GM19468 (cell line): ENCODE measurements around the gene CDH13.

Experiments
- ATAC-seq: cut with Tn5 transposase; IDR thresholded peaks from one replicate; pipeline ENCODE4 v1.9.1; 2021; ENCODE audit warnings: mild to moderate bottlenecking, moderate library complexity, moderate number of reproducible peaks; ENCODE audit not compliant: unreplicated experiment; ENCODE audit errors: extremely low read depth

The CDH13 gene

DNA sequence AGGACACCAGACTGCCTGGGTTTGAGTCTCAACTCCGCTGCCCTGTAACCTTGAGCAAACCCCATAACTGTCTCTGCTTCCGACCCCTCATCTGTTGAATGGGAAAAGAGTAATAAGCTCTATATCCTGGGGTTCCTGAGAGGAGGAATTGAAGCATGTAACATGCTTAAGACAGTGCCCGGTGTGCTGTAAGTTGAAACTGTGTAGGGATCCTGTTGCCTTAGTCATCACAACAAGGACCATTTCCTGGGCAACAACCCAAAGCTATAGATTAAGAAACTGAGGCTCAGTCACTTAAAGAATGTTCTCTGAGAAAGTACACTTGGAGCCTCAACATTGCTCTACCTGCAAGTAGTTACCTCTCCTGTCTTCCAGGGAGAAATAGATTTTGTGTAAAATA, 23.0 kb downstream of the CDH13 start:
- no peak for ATAC-seq

- ATAC-seq = no peak
Measured at GRCh38 chr16:82650804-82651203, 24.0 kb downstream of the CDH13 start.

GRCh38 chr16:82651921-82652601, 25.3 kb downstream of the CDH13 start:
- ATAC-seq = peak; percentile 28

DNA sequence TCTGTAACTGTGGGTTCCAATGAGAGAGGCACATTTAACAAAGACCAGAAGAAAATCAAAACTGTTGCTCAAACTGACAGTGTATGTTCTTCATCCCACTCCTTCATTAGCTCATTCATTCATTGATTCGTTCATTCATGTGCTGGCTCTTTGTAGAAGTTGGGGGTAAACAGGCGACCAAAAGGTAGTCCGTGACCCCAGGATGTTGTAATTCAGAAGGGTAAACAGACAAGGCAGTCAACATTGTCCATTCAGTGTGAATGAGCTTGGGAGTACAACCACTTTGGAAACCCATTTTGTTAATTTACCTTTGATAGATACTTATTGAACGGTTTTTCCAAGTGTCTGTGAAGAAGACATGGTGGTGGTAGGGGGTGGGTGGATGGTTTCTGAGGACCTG, 26.1 kb downstream of the CDH13 start:
- no peak for ATAC-seq

GRCh38 chr16:82653550-82654511, 27.1 kb downstream of the CDH13 start:
- ATAC-seq = peak; percentile 69

GRCh38 chr16:82655072-82655714, 28.4 kb downstream of the CDH13 start:
- ATAC-seq = no peak

DNA sequence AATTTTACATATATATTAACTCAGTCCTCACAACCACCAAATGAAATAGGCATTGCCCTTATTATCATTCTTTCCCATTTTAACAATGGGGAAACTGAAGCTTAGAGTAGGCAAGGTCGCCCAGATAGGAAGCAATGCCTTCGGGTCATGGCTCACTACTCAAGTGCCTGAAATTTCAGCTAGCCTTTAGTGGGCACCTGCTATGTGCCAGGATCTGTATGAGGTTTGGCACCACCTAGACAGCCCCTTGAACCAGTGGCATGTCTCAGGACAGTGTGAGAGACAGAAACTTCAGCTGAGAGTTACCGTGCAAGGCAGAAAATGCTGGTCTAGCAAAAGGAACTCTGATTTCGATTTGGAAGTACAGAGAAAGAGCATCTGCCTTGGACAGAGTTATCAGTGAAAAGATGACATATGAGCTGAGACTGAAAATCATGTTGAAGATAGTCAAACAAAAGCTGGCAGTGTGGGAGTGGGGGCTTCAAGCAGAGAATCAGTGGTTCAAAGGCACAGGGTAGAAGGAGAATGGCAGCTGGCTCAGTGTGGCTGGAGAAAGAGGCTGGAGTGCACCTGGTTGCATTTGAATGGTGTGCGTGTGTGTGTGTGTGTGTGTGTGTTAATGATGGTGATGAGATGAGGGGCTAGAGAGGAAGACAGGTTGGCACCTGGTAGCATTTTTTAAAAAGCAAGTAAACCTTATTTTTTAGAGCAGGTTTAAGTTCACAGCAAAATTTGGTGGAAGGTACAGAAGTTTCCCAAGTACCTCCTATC, 29.1 kb downstream of the CDH13 start:
- no peak for ATAC-seq

- no peak for ATAC-seq
Measured at GRCh38 chr16:82657239-82657638, 30.5 kb downstream of the CDH13 start.

DNA sequence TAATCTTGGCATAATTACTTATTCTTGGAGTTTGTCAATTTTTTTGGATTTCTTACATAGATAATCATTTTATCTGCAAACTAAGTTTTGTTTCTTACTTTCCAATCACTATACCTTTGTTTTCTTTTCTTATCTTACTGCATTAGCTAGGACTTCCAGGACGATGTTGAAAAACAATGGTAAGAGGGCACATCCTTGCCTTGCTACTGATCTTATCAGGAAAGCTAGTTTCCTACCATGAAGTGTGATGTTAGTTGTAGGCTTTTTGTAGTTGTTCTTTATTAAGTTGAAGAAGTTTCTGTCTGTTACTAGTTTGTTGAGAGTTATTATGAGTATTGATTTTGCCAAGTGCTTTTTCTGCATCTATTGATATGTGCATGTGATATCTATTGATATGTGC, 31.0 kb downstream of the CDH13 start:
- ATAC-seq = no peak

- no peak for ATAC-seq
Measured at GRCh38 chr16:82658796-82659195, 32.0 kb downstream of the CDH13 start.

GRCh38 chr16:82660075-82660645, 33.4 kb downstream of the CDH13 start:
- no peak for ATAC-seq

GRCh38 chr16:82660966-82661365, 34.2 kb downstream of the CDH13 start:
- no peak for ATAC-seq

DNA sequence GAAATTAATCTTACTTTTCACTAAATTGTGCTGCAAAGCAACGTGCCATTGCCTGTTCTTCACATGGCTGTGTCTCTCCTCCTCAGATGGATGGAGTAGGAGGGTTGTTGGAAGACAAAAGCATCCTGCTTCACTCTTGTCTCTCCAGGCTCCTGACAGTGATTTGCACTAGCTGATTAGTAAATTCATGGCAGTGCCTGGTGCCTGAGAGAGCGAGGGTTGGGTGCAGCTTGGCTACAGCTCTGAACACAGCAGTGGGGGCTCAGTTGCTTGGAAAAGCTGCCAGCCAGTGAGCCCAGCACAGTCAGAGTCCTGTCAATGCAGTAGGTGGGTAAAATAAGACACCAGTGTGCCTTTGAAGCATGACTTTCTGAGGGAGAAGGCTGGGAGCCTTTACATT, 37.4 kb downstream of the CDH13 start:
- no peak for ATAC-seq

- no peak for ATAC-seq
Measured at GRCh38 chr16:82665025-82665424, 38.3 kb downstream of the CDH13 start.

DNA sequence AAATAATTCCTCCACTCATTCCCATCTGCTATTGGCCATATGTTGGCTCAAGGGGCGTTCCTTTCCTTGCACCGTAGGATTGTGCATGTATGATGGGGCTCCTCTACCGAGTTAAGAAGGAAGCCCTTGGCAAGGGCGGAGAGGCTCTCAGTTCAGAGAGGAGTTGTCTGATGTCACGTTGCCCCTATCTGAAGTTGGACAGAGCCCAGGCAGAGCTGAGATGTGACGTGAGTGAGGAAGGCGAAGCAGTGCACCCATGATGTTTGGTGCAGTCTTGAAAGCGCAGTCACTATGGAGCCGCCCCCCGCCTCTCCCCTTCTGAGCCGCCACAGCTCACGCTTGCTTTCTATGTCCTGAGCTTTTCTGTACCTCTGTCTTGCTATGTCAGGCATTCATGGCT, 40.7 kb downstream of the CDH13 start:
- no peak for ATAC-seq

- no peak for ATAC-seq
Measured at GRCh38 chr16:82668094-82668493, 41.3 kb downstream of the CDH13 start.

DNA sequence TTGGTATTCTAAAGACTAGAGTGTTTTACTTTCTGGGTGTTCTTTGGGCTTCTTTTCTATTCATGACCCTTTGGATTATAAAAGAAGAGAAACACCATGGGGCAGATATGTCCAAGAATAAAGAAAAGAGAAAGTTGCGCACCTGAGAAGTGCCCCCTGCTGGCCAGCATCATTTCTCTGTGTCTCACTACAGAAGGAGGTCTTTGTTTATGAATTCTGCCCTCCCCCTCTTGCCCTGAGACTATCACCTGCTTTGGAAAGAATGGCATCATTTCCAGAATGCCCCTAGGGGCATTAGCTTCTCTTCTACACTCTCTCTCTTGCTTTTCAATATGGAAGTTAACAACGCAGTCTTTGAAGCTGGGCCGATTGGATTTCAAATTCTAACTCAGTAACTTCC, 45.0 kb downstream of the CDH13 start:
- ATAC-seq = no peak

DNA sequence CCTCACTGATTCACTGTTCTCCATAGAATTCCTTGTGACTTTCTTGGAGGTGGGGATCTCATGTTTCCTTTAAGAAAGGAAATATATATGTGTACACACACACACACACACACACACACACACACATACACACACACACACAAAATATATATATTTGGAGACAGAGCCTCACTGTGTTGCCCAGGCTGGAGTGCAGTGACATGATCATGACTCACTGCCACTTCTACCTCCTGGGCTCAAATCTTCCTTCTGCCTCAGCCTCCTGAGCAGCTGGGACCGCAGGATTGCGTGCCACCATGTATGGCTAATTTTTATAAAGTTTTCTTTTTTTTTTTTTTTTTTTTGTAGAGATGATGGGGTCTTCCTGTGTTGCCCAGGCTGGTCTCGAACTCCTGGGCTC, 45.9 kb downstream of the CDH13 start:
- ATAC-seq = no peak

DNA sequence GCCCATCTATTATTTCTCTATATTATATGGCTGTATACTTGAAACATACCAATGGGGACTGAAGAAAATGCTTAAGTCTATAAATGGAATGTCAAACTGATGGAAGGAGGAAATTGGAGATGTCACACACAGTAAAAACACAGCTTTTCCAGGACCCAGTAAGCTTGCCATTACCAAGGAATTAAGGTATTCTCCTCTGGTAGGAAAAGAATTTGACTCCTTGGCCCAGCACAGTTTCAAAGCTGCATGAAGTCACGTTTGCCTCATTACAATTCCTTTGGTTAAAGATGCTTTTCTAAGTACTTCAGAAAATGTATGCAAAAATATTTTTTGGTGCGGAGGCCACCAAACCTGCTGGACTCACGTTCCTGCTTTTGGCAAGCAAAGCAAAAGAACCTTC, 48.5 kb downstream of the CDH13 start:
- ATAC-seq = no peak

DNA sequence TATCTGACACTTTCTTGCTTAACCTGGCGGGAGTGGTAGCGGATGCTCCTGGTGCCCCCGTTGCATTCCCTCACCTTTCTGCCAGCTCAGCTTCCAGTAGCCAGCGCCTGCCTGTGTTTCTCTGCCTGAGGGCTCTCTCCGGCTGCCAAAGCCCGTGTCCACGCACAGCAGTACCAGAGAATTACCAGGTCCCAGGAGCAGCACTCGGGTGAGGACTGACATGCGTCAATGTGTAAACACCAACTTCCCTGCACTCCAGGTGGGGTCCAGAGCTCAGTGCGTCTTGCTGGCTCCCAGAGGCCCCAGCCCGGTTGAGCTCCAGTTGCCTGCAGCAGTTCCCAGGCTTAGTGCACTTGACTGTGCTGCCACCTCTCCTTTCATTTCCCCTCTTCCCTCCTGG, 54.8 kb downstream of the CDH13 start:
- no peak for ATAC-seq
